ENCODE data around the gene PRKN.

The PRKN gene

GRCh38 chr6:161618831-161619454 is 1108.6 kb downstream of the PRKN start (continued):
- TF ChIP-seq PATZ1 (CRISPR knock-in tag; IDR thresholded peaks at IDR 0.05; ENCODE audit: borderline replicate concordance) (no peak), ZNF8 (CRISPR knock-in tag; IDR thresholded peaks at IDR 0.05) (no peak), ISL1 (CRISPR knock-in tag; IDR thresholded peaks at IDR 0.05) (no peak), SNAI2 (CRISPR knock-in tag; IDR thresholded peaks at IDR 0.05) (no peak), ZNF565 (CRISPR knock-in tag; conservative IDR thresholded peaks at IDR 0.05; ENCODE audit: low read depth) (no peak), ESRRG (CRISPR knock-in tag; IDR thresholded peaks at IDR 0.05) (no peak), ARNTL (CRISPR knock-in tag; IDR thresholded peaks at IDR 0.05; ENCODE audit: borderline replicate concordance, low read depth) (no peak), RARB (CRISPR knock-in tag; IDR thresholded peaks at IDR 0.05) (no peak), ZC3H10 (CRISPR knock-in tag; IDR thresholded peaks at IDR 0.05) (no peak), CSDC2 (CRISPR knock-in tag; IDR thresholded peaks at IDR 0.05) (no peak), ZFP30 (CRISPR knock-in tag; IDR thresholded peaks at IDR 0.05) (no peak), ZNF70 (CRISPR knock-in tag; IDR thresholded peaks at IDR 0.05) (no peak)

GRCh38 chr6:161613711-161614110 is 1113.9 kb downstream of the PRKN start:
- TF ChIP-seq PPARA (CRISPR knock-in tag; IDR thresholded peaks at IDR 0.05; ENCODE audit: borderline replicate concordance) = no peak
- TF ChIP-seq ZFP30 (CRISPR knock-in tag; IDR thresholded peaks at IDR 0.05) = no peak
- no peak for TF ChIP-seq PATZ1 (CRISPR knock-in tag; IDR thresholded peaks at IDR 0.05; ENCODE audit: borderline replicate concordance)
- no peak for ATAC-seq

GRCh38 chr6:161608771-161609170 is 1118.8 kb downstream of the PRKN start:
- no peak for TF ChIP-seq BACH2 (CRISPR knock-in tag; IDR thresholded peaks at IDR 0.05; ENCODE audit: borderline replicate concordance)
- no peak for TF ChIP-seq ZFP30 (CRISPR knock-in tag; IDR thresholded peaks at IDR 0.05)
- no peak for TF ChIP-seq TSHZ2 (CRISPR knock-in tag; IDR thresholded peaks at IDR 0.05)
- no peak for TF ChIP-seq ISL1 (CRISPR knock-in tag; IDR thresholded peaks at IDR 0.05)
- TF ChIP-seq OSR1 (CRISPR knock-in tag; IDR thresholded peaks at IDR 0.05) = no peak
- TF ChIP-seq ZNF70 (CRISPR knock-in tag; IDR thresholded peaks at IDR 0.05) = no peak
- no peak for ATAC-seq

GRCh38 chr6:161607696-161608297 is 1119.8 kb downstream of the PRKN start:
- no peak for ATAC-seq
- no peak for TF ChIP-seq TCF4 (CRISPR knock-in tag; IDR thresholded peaks at IDR 0.05; ENCODE audit: borderline replicate concordance)
- TF ChIP-seq TSHZ2 (CRISPR knock-in tag; IDR thresholded peaks at IDR 0.05) = no peak
- no peak for TF ChIP-seq ARNTL (CRISPR knock-in tag; IDR thresholded peaks at IDR 0.05; ENCODE audit: borderline replicate concordance, low read depth)
- no peak for TF ChIP-seq BACH2 (CRISPR knock-in tag; IDR thresholded peaks at IDR 0.05; ENCODE audit: borderline replicate concordance)
- TF ChIP-seq ZNF8 (CRISPR knock-in tag; IDR thresholded peaks at IDR 0.05) = no peak
- no peak for TF ChIP-seq SNAI2 (CRISPR knock-in tag; IDR thresholded peaks at IDR 0.05)
- TF ChIP-seq OSR1 (CRISPR knock-in tag; IDR thresholded peaks at IDR 0.05) = no peak
- no peak for TF ChIP-seq ISL1 (CRISPR knock-in tag; IDR thresholded peaks at IDR 0.05)
- no peak for TF ChIP-seq ZFP30 (CRISPR knock-in tag; IDR thresholded peaks at IDR 0.05)
- TF ChIP-seq PATZ1 (CRISPR knock-in tag; IDR thresholded peaks at IDR 0.05; ENCODE audit: borderline replicate concordance) = no peak
- TF ChIP-seq RARB (CRISPR knock-in tag; IDR thresholded peaks at IDR 0.05) = no peak
- TF ChIP-seq ZNF565 (CRISPR knock-in tag; conservative IDR thresholded peaks at IDR 0.05; ENCODE audit: low read depth) = no peak
- no peak for TF ChIP-seq CSRNP3 (CRISPR knock-in tag; IDR thresholded peaks at IDR 0.05)
- no peak for TF ChIP-seq ZFP3 (CRISPR knock-in tag; IDR thresholded peaks at IDR 0.05)

All from SK-N-SH treated with all-trans-retinoic acid at 6 μM for 48 hours (cell line).